ENCODE results near the gene L3MBTL4. TPM values are rescaled to one million over a fixed set of nuclear protein-coding genes. Genes with fewer than 3 reads are reported as not detected.
"Not testable (repeated sequence)": the region's sequence is repeated elsewhere in the genome, so short reads cannot be mapped to it uniquely, and the experiment has no call there.

Gene L3MBTL4
- total RNA-seq, 3 donors from 2014 or later = 4.9 to 13.9 (median 5.4) TPM

DNA sequence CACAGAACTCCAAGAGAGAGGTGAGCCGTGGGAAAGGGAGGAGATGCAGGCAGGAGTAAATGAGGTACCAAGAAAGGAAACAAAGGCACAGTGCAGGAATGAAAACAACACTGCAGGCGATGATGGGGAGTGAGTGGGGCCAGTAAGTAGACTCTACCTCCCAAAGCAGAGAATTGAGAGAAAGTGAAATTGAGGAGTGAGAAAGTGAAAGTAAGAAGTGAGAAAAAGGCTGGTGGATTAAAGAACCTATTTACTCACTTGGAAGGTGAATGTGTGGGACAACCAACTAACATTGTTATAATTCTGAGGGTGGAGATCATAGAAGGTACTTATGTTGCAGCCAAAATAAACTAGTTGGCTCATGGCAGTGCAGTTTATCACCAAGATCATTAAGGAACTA lies 326.3 kb downstream of the L3MBTL4 start:
- intact Hi-C loops (cut with DNase I, micrococcal nuclease) = no loop called here
- no peaks in the 10 kb centered on the region for H3K36me3 ChIP-seq (ENCODE audit: low read depth)
- no peak overlapping the region for H3K4me3 ChIP-seq
- ATAC-seq (no peak), DNase-seq (no peak)
- no peaks in the 10 kb centered on the region for H3K4me1 ChIP-seq (ENCODE audit: low read depth)
- TF ChIP-seq, protein P1, sequence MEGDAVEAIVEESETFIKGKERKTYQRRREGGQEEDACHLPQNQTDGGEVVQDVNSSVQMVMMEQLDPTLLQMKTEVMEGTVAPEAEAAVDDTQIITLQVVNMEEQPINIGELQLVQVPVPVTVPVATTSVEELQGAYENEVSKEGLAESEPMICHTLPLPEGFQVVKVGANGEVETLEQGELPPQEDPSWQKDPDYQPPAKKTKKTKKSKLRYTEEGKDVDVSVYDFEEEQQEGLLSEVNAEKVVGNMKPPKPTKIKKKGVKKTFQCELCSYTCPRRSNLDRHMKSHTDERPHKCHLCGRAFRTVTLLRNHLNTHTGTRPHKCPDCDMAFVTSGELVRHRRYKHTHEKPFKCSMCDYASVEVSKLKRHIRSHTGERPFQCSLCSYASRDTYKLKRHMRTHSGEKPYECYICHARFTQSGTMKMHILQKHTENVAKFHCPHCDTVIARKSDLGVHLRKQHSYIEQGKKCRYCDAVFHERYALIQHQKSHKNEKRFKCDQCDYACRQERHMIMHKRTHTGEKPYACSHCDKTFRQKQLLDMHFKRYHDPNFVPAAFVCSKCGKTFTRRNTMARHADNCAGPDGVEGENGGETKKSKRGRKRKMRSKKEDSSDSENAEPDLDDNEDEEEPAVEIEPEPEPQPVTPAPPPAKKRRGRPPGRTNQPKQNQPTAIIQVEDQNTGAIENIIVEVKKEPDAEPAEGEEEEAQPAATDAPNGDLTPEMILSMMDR (IDR thresholded peaks at IDR 0.05) = no peak
- H3K9me3 ChIP-seq = no peaks in the 10 kb centered on the region

DNA sequence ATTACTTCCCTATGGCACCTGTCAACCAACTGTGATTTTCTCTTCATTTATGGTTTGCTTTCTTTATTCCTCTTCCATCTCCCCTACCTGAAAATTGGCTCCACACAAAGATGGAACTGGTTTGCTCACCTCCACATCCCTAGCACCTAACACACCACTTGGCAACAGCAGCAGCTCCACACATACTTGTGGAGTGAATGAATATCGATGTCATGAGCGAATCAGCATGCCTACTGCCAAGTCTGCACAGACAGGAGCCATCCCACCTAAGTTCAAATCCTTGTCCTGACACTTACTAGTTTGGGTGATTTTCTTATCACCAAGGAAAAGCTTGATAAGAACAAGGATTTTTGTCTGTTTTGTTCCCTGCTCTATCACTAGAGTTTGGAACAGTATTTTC lies 328.0 kb downstream of the L3MBTL4 start:
- ATAC-seq (no peak), DNase-seq (no peak)
- Histone ChIP-seq H3K36me3 (ENCODE audit: low read depth) (no peaks in the 10 kb centered on the region), H3K4me3 (no peak overlapping the region), H3K9me3 (no peaks in the 10 kb centered on the region), H3K4me1 (ENCODE audit: low read depth) (no peaks in the 10 kb centered on the region)
- TF ChIP-seq, protein P1 (IDR thresholded peaks at IDR 0.05) = no peak
- intact Hi-C loops (cut with DNase I, micrococcal nuclease) = no loop called here

DNA sequence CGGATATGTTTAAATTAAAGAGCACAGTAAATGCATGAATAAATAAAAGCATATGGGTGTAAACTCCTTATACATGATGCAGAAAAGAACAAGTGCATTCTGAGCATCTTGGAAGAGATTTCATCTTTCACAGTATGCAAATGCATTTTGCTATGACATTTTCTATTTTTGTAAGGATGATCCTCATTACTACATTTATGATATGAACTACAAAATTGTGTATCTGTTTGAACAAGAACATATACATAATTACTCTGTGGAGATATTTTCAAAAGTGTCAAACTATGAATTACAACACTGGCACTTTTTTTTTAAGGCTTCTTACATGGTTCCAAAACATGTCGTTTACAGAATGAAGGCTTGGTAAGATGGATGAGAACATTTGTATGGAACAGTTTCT lies 335.3 kb downstream of the L3MBTL4 start:
- H3K9me3 ChIP-seq = no peaks in the 10 kb centered on the region
- intact Hi-C loops (cut with DNase I, micrococcal nuclease) = no loop called here
- no peaks in the 10 kb centered on the region for H3K36me3 ChIP-seq (ENCODE audit: low read depth)
- no peak for ATAC-seq
- H3K4me3 ChIP-seq = no peak overlapping the region
- TF ChIP-seq, protein P1 (IDR thresholded peaks at IDR 0.05) = no peak
- DNase-seq = no peak
- no peaks in the 10 kb centered on the region for H3K4me1 ChIP-seq (ENCODE audit: low read depth)

DNA sequence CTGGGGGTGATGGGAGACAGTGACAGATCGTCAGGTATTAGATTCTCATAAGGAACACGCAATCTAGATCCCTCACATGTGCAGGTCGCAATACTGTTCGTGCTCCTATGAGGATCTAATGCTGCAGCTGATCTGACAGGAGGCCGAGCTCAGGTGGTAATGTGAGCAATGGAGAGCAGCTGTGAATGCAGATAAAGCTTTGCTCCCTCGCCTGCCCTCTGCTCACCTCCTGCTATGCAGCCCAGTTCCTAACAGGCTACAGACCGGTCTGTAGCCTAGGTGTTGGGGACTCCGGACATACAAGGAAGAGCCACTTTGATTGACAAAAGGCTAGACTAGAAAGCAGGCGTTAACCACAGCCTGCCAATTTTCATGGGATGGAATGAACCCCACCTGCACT lies 335.8 kb downstream of the L3MBTL4 start:
- DNase-seq = no peak
- no peak for ATAC-seq
- no peaks in the 10 kb centered on the region for H3K4me1 ChIP-seq (ENCODE audit: low read depth)
- H3K9me3 ChIP-seq = no peaks in the 10 kb centered on the region
- H3K4me3 ChIP-seq = no peak overlapping the region
- TF ChIP-seq, protein P1 (IDR thresholded peaks at IDR 0.05) = no peak
- intact Hi-C loops (cut with DNase I, micrococcal nuclease) = no loop called here
- no peaks in the 10 kb centered on the region for H3K36me3 ChIP-seq (ENCODE audit: low read depth)

DNA sequence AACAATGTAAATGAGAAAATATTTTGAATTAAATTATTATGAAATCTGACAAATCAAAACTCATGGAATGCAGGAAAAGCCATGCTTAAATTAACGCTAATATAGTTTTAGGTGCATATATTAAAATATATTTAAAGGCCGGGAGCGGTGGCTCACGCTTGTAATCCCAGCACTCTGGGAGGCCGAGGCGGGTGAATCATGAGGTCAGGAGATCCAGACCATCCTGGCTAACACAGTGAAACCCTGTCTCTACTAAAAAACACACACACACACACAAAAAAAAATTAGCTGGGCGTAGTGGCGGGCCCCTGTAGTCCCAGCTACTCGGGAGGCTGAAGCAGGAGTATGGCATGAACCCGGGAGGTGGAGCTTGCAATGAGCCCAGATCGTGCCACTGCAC lies 342.3 kb downstream of the L3MBTL4 start:
- H3K4me1 ChIP-seq (ENCODE audit: low read depth); H3K4me3 ChIP-seq; ATAC-seq; intact Hi-C loops (cut with DNase I, micrococcal nuclease); H3K36me3 ChIP-seq (ENCODE audit: low read depth); H3K9me3 ChIP-seq; DNase-seq: not testable (repeated sequence)

DNA sequence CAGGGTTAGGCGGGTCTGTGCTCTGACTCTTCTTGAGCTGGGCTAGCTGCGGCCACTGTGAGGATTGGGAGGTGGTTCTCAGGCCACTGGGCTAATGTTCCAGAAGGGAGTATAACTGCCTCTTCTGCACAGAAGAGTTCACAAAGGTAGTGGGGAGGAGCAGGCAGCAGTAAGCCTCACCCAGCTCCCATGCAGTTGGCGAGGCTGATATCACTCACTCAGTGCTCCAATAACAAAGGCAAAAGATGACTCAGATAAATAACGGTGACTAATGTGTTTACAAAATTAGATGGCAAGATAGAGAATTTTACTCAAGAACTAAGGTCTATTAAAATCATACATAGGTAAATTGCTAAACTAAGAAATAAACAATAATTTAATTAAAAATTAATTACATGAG lies 345.2 kb downstream of the L3MBTL4 start:
- TF ChIP-seq, protein P1 (IDR thresholded peaks at IDR 0.05) = no peak
- no peak for ATAC-seq
- intact Hi-C loops (cut with DNase I, micrococcal nuclease) = no loop called here

More for the DNA sequence above, 345.2 kb downstream of the L3MBTL4 start:
- Histone ChIP-seq H3K4me1 (ENCODE audit: low read depth) (no peaks in the 10 kb centered on the region), H3K9me3 (no peaks in the 10 kb centered on the region), H3K4me3 (no peak overlapping the region), H3K36me3 (ENCODE audit: low read depth) (no peaks in the 10 kb centered on the region)
- no peak for DNase-seq

All from mucosa of descending colon (tissue), 3 donors.